Mucosa of rectum (tissue), 2 donors: ENCODE measurements around the gene ANKRD44.

Experiments used
- H3K27ac ChIP-seq, 2 donors: one replicate each; pipeline ENCODE4 v1.7.0; 2013; ENCODE audit warnings: inconsistent platforms in 2 of 2, low read depth in 2 of 2, low read length in 2 of 2
- H3K27me3 ChIP-seq, 2 donors: one replicate each; pipeline ENCODE4 v1.7.0; 2013; ENCODE audit warnings: low read length in 2 of 2; ENCODE audit not compliant: control insufficient read depth in 2 of 2, insufficient read depth in 2 of 2
- H3K36me3 ChIP-seq, 2 donors: one replicate each; pipeline ENCODE4 v1.7.0; 2013; ENCODE audit warnings: low read length in 2 of 2; ENCODE audit not compliant: control insufficient read depth in 2 of 2, insufficient read depth in 2 of 2
- H3K4me1 ChIP-seq, 2 donors: one replicate each; pipeline ENCODE4 v1.7.0; 2013; ENCODE audit warnings: low read length in 2 of 2, mild to moderate bottlenecking in 1 of 2; ENCODE audit not compliant: control insufficient read depth in 2 of 2, insufficient read depth in 2 of 2
- H3K4me3 ChIP-seq, 2 donors: one replicate each; pipeline ENCODE4 v1.7.0; 2013; ENCODE audit warnings: low read length in 2 of 2
- H3K9ac ChIP-seq, 2 donors: one replicate each; pipeline ENCODE4 v1.7.0; 2013; ENCODE audit warnings: low read length in 2 of 2, low read depth in 1 of 2, mild to moderate bottlenecking in 1 of 2
- H3K9me3 ChIP-seq, 2 donors: one replicate each; pipeline ENCODE4 v1.7.0; 2013; ENCODE audit warnings: low read length in 2 of 2; ENCODE audit not compliant: control insufficient read depth in 2 of 2
- donor health status: healthy.
- donor health status: Normal muscosa, but diverticular disease.

The ANKRD44 gene

DNA sequence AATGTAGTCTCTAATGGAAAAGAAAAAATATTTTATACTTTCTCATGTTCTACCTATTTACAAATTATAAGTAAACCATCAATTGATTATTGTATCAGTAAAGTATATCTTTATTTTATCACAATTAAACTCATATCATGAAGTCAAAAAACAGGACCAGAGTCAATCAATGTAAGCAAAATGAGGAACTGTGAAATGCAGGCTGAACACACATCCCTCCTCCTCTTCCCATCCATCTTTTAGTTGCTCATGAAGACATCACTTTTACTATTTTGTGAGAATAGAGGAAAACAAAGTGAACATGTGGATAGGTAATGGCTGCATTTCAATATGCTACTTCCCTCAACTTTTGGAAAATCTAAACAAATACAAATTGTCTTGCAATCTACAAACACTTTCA is 195.3 kb downstream of the ANKRD44 start:
- Histone ChIP-seq H3K9me3 (no peaks in the 10 kb centered on the region), H3K4me1 (no peaks in the 10 kb centered on the region), H3K9ac (no peak overlapping the region), H3K4me3 (no peak overlapping the region), H3K27ac (no peak overlapping the region), H3K27me3 (no peaks in the 10 kb centered on the region), H3K36me3 (no peaks in the 10 kb centered on the region)

DNA sequence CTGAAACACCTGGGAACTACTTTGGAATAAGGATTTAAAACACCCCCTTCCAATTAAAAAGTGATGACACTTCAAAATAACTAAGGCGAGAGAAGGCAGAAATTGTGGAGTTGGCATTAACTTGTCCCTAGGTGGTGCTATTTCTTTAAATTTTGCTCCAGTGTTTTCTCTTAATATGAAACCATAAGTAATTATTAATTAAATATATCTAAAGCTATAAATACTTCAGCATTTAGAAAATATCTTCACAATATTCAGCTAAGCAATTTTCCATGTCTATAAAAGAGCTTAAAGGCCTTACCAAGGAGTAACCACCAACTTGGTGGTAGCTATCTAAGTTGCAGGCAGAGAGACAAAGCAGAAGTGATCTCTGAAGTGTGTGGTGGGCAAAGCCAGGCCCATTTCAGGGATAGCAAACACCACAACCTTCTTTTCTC is 197.3 kb downstream of the ANKRD44 start:
- H3K9ac ChIP-seq: no peak overlapping the region
- no peaks in the 10 kb centered on the region for H3K27me3 ChIP-seq
- H3K27ac ChIP-seq: no peak overlapping the region
- no peaks in the 10 kb centered on the region for H3K36me3 ChIP-seq
- H3K4me3 ChIP-seq: no peak overlapping the region
- H3K9me3 ChIP-seq: no peaks in the 10 kb centered on the region
- no peaks in the 10 kb centered on the region for H3K4me1 ChIP-seq

GRCh38 chr2:197109326-197109725 is 201.3 kb downstream of the ANKRD44 start:
- Histone ChIP-seq H3K4me1 (no peaks in the 10 kb centered on the region), H3K9ac (no peak overlapping the region), H3K9me3 (no peaks in the 10 kb centered on the region), H3K27ac (no peak overlapping the region), H3K27me3 (no peaks in the 10 kb centered on the region), H3K4me3 (no peak overlapping the region), H3K36me3 (no peaks in the 10 kb centered on the region)

- no peak overlapping the region for H3K4me3 ChIP-seq
- no peak overlapping the region for H3K27ac ChIP-seq
- H3K4me1 ChIP-seq: no peaks in the 10 kb centered on the region
- H3K36me3 ChIP-seq: no peaks in the 10 kb centered on the region
- H3K27me3 ChIP-seq: no peaks in the 10 kb centered on the region
- H3K9ac ChIP-seq: no peak overlapping the region
- no peaks in the 10 kb centered on the region for H3K9me3 ChIP-seq
Measured at GRCh38 chr2:197108758-197109157, 201.8 kb downstream of the ANKRD44 start.

DNA sequence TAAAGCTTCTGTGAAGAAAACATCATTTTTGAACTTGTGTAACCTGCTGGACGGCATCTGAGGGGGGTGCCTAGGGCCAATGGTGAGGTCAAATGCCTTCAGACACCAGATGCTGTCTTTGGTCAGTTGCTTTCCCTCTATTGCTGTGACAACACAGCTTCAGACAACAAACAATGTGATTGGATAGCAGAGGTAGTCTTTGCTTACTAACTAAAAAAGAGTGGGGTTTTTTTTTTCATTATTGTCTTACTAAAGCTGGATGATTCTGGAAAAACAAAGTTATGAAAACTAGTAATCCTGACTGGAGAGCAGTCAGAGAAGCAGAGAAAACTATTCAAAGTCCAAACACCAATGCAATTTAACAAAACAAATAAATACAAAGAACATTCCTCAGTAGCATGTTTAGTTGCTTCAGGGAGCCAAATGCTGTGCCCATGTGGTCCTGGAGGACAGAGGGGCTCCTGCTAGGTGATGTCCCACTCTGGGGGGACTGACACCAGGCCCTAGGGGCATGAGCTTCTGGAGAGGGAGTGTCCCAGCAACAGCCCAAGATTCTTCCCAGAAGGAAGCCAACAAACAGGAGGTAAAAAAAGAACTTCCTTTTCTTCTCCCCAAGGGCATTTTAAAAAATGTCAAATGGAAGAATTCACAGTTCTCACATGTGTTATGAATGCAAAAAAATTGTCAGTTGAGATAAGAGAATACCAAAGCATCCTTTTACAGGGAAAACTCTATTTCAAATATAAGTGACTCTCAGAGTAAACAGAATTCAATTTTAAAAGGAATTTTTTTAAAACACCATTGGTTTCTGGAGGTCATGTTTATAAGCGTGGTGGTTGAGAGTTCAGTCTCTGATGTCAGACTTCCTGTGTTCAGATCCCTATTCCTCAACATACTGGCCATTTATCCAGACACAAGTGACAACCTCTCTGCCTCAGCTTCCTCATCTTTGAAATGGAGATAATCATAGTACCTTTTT is 203.0 kb downstream of the ANKRD44 start:
- H3K27me3 ChIP-seq: no peaks in the 10 kb centered on the region
- no peaks in the 10 kb centered on the region for H3K36me3 ChIP-seq
- H3K4me1 ChIP-seq: no peaks in the 10 kb centered on the region
- H3K27ac ChIP-seq: peak overlapping the region in 1 of 2 donors; percentile 40
- H3K9ac ChIP-seq: no peak overlapping the region
- H3K9me3 ChIP-seq: no peaks in the 10 kb centered on the region
- H3K4me3 ChIP-seq: no peak overlapping the region

DNA sequence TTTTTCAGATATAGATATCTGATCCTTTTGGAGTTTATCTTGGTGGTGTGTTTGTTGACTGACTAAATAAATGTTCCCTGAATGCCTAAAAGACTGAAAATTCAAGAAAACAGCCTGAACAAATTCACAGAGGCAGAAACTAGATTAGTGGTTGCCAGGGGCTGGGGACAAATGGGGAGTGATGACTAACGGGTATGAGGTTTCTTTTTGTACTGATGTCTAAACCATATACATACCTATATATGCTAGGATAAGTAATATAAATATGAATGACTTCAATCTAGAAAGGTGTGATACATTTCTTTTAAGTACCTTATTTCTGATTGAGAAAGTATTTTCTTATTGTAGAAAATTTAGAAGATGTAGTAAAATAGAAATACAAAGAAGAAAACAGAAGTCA is 207.2 kb downstream of the ANKRD44 start:
- Histone ChIP-seq H3K9ac (no peak overlapping the region), H3K4me1 (no peaks in the 10 kb centered on the region), H3K27me3 (no peaks in the 10 kb centered on the region), H3K27ac (no peak overlapping the region), H3K9me3 (no peaks in the 10 kb centered on the region), H3K36me3 (peaks cover 0 to 4% of the 10 kb centered on the region in 2 donors), H3K4me3 (no peak overlapping the region)

GRCh38 chr2:197102231-197102630 is 208.3 kb downstream of the ANKRD44 start:
- Histone ChIP-seq H3K9ac (no peak overlapping the region), H3K4me1 (no peaks in the 10 kb centered on the region), H3K27me3 (no peaks in the 10 kb centered on the region), H3K36me3 (peaks cover 0 to 4% of the 10 kb centered on the region in 2 donors), H3K4me3 (no peak overlapping the region), H3K27ac (no peak overlapping the region), H3K9me3 (no peaks in the 10 kb centered on the region)

- peaks cover 0 to 4% of the 10 kb centered on the region in 2 donors for H3K36me3 ChIP-seq
- H3K27me3 ChIP-seq: no peaks in the 10 kb centered on the region
- H3K4me3 ChIP-seq: no peak overlapping the region
- H3K27ac ChIP-seq: no peak overlapping the region
- no peaks in the 10 kb centered on the region for H3K4me1 ChIP-seq
- H3K9ac ChIP-seq: no peak overlapping the region
- no peaks in the 10 kb centered on the region for H3K9me3 ChIP-seq
Measured at GRCh38 chr2:197101519-197101918, 209.1 kb downstream of the ANKRD44 start.

DNA sequence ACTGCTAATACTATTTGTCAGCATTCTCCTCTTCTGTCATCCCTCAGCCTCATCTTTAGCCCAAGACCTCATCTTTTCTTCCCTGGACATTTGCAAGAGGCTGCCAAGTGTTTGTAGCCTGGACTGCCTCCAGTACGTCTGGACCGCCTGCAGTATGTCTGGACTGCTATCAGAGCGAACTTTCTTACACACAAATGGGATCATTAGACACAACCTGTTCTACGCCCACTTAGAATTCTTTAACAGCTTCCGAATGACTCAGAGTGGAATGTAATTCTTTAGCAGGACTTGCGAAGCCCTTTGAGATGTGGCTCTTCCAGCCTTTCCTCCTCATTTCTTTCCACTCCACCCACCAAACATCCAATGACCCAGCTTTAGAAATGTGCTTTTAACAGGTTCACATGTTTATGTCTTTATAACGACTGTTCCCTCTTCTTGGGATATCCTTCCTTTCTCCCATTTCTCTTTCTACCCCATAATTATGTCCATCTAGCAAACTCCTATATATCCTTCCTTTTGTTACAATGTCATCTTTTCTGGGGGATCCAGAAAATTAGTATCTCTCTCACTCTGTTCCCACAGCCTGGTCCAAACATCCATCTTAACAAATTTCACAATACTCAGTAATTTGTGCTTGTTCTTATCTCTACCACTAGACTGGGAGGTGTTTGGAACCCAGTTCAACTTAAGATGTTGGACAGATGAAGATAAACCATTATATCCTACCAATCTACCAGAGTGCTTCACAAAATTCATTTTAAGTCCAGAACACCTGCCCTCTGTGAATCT is 212.8 kb downstream of the ANKRD44 start:
- peaks cover 0 to 8% of the 10 kb centered on the region in 2 donors for H3K36me3 ChIP-seq
- no peak overlapping the region for H3K27ac ChIP-seq
- no peaks in the 10 kb centered on the region for H3K4me1 ChIP-seq
- no peaks in the 10 kb centered on the region for H3K9me3 ChIP-seq
- H3K27me3 ChIP-seq: no peaks in the 10 kb centered on the region
- H3K9ac ChIP-seq: no peak overlapping the region
- H3K4me3 ChIP-seq: no peak overlapping the region

- Histone ChIP-seq H3K9me3 (no peaks in the 10 kb centered on the region), H3K27me3 (no peaks in the 10 kb centered on the region), H3K9ac (no peak overlapping the region), H3K4me1 (no peaks in the 10 kb centered on the region), H3K27ac (no peak overlapping the region), H3K36me3 (peaks cover 0 to 8% of the 10 kb centered on the region in 2 donors), H3K4me3 (no peak overlapping the region)
Measured at GRCh38 chr2:197096649-197097048, 213.9 kb downstream of the ANKRD44 start.
